GM10266 (cell line): ENCODE measurements around the gene EPB41L2.
"Not testable (repeated sequence)": the region's sequence is repeated elsewhere in the genome, so short reads cannot be mapped to it uniquely, and the experiment has no call there.

Experiments
- DNase-seq: peaks from one replicate; pipeline ENCODE4 v3.0.0; 2012; ENCODE audit errors: extremely low spot score
- CTCF ChIP-seq: IDR thresholded peaks from 2 replicates; pipeline ENCODE4 v1.5.1; 2012; ENCODE audit warnings: mild to moderate bottlenecking, low read depth; ENCODE audit not compliant: control insufficient read depth, insufficient read depth; ENCODE audit errors: missing control alignments

The EPB41L2 gene

GRCh38 chr6:131014080-131014776 lies 48.8 kb downstream of the EPB41L2 start:
- no peak for DNase-seq
- TF ChIP-seq CTCF, result no peak

GRCh38 chr6:131013495-131013894 lies 49.5 kb downstream of the EPB41L2 start:
- DNase-seq, result no peak
- no peak for TF ChIP-seq CTCF

- TF ChIP-seq CTCF, result no peak
- no peak for DNase-seq
Measured at GRCh38 chr6:131009790-131010189, 53.3 kb downstream of the EPB41L2 start.

GRCh38 chr6:131008965-131009364 lies 54.1 kb downstream of the EPB41L2 start:
- DNase-seq, result not testable (repeated sequence)

- not testable (repeated sequence) for DNase-seq
Measured at GRCh38 chr6:131007964-131008363, 55.1 kb downstream of the EPB41L2 start.

- DNase-seq, result no peak
- no peak for TF ChIP-seq CTCF
Measured at GRCh38 chr6:131007286-131007685, 55.8 kb downstream of the EPB41L2 start.

- DNase-seq, result no peak
Measured at GRCh38 chr6:131005439-131006016, 57.5 kb downstream of the EPB41L2 start.

More at GRCh38 chr6:131005439-131006016, 57.5 kb downstream of the EPB41L2 start:
- TF ChIP-seq CTCF, result no peak
